Ureter (tissue), 1 donor: ENCODE data around the gene RESF1. TPM values are rescaled to one million over a fixed set of nuclear protein-coding genes. Genes with fewer than 3 reads are reported as not detected.
A peak's percentile ranks its signal among the peaks of the same experiment; 100 is the strongest.

Source experiments
- DNase-seq: peaks from one replicate; pipeline ENCODE4 v3.0.0-alpha.2; 2020; ENCODE audit warnings: low spot score
- total RNA-seq: library from RNA; stranded (reverse); gene quantifications from one replicate; pipeline ENCODE4 v1.2.4, GENCODE V29; 2023
- donor health status: DM: yes; HTN: yes; CAD: no.

RESF1 gene
- total RNA-seq, 1 donor from 2014 or later: 68.1 TPM

DNA sequence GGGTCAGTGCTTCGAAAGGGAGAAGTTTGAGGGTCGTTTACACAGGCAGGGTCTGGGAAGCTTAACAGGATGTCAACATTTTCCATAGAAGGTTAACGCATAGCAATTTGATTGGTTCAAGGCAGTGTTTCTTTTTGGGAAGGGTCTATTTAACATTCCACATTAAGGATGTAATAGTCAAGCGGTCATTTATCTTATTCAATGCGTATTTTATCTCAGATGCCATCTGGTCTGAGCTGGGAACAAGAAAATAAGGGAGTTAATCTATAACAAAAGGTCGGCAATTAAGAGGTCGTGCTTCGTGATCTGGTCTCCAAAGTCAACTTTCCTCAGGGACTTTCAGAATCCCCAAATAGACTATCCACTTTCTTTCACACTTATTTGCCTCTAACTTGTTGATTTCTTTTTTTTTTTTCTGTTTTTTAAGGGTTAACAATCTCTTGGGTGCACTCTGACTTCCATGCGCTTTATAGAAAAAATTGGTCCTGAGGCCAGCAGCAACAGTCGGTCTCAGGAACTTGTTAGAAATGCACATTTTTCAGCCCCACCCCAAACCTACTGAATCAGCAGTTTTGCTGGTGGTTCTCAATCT lies 550 bp upstream of the RESF1 start:
- no peak for DNase-seq

- peak; percentile 73 for DNase-seq
These were observed 631 bp downstream of the RESF1 start for GRCh38 chr12:31959701-31960391.

DNA sequence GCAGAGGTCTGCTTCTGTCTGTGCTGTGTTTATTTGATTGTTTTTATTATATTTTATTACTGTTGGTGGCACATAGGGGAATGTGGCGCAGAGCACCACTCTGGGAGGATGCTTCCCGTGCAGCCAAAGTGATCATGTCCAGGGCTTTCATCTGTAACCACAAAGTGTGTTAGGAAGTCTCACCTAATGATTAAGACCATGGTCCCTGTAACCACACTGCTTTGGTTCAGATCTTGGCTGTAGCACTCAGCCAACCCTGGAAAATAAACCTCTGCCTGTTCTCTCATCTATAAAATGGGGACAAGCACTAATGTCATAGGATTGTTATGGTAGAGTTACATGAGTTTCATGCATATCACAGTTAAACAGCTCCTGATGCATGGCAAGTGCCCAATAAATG lies 1.9 kb downstream of the RESF1 start:
- DNase-seq: no peak

GRCh38 chr12:31962076-31962475 lies 2.9 kb downstream of the RESF1 start:
- no peak for DNase-seq

DNA sequence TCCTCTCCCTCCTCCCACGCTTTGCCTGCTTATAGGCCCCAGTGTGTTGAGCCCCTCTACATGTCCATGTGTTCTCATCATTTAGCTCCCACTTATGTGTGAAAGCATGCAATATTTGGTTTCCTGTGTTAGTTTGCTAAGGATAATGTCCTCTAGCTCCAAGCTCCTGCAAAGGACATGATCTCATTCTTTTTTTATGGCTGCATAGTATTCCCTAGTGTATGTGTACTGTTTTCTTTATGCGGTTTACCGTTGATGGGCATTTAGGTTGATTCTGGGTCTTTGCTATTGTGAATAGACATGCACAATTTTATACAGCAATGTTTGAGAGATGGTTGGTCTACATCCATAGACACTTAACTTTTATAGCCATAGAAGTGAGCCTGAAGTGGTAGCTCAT lies 5.1 kb downstream of the RESF1 start:
- DNase-seq: no peak

DNA sequence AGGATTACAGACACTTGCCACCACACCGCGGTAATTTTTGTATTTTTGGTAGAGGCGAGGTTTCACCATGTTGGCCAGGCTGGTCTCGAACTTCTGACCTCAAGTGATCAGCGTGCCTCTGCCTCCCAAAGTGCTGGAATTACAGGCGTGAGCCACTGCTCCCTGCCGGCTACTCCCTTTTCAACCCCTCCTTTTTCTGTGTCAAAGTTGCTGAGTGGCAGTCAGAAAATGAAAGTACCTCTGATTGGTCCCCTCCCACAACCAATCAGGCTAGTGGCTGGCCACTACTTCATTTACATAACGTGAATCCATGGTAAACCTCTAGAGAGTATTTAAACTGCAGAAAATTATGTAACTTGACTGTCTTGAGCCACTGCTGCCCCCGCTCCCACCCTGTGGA lies 5.9 kb downstream of the RESF1 start:
- DNase-seq: no peak

DNA sequence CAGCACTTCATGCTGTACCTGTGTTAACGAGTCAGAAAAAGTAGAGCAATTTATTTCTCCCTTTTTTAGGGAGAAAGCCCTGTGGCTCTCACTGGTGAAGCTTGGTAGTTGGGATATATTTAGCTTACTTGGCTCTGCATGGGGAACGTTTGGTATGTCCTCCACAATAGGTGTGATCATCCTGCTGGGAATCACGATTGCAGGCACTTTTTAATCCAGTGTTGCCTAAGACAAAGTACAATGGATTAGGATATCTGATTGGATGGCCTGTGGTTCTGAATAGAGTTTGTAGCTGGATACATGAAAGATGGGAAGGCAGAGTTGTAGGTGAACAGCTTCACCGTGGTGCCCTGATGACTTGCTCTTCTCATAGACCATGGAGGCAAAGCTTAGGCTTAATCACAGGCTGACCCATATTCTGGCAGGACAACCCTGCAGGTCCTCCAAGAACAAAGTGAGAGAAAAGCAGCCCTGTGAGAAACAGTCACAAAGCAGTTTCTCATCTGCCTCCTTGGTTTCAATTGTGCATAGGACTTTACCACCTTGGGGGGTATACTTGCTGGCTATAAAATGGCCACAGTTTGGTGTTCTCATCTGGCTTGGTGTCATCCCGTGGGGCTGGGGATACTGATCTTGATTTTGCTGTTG lies 7.5 kb downstream of the RESF1 start:
- DNase-seq: no peak

DNA sequence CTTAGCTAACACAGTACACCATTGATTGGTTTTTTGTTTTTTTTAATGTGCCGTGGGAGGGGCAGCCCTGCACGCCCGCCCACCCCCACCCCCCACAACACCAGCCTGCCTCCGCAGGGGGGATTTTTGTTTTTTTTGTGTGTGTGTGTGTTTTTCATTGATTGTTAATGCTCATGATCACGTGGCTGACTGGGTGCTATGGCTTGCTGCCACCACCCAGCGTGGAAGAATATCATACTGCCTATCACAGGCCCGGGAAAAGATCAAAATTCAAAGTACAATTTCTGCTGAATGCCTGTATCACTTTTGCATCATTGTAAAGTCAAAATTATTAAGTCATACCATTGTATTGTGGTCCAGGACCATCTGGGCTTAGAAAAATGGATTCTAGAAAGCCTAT lies 8.3 kb downstream of the RESF1 start:
- DNase-seq: no peak

DNA sequence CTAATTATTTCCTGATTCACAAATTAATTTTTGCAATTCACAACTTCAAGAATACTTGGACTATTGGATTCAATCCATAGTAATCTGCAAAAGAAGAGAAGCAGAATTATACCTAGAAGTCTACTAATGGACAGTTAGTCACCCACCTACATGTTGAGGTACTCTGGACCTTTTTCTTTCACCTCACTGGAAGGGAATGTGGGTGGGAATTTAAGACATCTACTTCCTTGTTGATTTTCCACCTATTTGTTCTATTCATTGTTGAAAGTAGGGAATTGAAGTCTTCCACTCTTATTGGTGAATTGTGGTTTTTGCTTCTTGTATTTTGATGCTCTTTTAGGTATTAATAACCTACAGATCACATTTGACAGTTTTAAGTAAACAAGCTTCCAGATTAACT lies 11.0 kb downstream of the RESF1 start:
- DNase-seq: no peak

DNA sequence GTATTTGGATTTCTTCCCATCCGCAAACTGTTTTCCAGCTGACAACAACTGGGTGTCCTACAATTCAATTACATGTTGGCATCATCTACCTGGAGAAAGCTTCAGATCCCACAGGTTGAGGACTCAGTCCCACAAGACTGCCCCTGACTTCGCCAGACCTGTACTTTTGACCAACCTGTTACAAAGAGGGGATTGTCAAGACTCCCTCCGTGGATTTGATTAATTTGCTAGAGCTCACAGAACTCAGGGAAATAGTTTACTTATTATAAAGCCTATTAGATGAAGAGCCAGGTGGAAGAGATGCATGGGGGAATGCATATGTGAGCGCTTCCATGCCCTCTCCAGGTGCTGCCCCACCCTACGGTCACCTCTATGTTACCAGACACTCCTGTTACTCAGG lies 14.6 kb downstream of the RESF1 start:
- DNase-seq: no peak

DNA sequence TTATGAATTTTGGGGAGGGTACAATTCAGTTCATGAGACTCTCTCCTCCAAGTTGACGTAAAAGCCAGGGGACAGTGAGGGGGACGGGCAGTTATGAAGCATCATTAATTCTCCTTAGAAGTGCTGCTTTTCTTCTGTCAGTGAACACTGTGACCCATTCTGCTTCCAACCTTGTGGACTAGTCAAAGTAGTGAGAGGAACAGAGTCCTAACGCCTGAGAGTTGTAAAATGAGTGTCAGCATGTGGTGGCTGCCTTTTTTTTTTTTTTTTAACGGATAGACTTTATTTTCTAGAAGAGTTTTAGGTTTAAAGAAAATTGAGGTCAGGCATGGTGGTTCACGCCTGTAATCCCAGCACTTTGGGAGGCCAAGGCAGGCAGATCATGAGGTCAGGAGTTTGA lies 15.5 kb downstream of the RESF1 start:
- no peak for DNase-seq

- no peak for DNase-seq
These were observed 25.8 kb downstream of the RESF1 start for GRCh38 chr12:31984806-31985591.

DNA sequence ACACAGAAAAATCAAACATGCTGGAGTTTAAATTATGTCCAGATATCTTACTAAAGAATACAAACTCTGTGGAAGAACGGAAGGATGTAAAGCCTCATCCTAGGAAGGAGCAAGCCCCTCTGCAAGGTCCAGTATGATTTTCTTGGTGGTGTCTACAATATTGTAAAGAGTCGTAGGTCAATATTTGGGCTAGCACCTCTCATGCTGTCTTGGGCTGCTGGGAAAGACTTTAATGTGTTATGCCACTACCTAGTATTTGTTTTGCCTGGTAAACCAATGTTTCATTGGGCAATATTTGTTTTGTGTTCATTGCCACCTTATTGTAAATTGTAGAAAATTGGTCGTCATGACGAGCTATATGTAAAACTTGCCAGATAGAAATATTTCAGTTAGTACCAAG lies 26.6 kb downstream of the RESF1 start:
- no peak for DNase-seq

- DNase-seq: no peak
These were observed 30.6 kb downstream of the RESF1 start for GRCh38 chr12:31989571-31990362.

DNA sequence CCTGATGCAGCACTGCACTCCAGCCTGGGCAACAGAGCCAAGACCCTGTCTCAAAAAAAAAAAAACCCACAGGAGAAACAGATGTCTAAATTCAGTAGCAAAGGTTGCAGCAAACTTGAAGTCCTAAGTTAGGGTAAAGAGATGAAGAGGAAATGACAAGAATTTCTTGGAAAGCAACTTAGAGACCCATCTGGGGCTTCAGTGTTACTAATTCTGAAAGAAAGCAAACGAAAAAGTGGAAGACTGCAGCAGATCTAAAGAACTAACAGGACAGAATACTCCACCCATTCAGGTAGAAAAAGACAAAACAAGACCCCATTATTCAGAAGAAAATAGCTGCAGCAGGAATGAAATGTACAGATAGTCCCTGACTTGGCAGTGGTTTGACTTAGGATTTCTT lies 31.9 kb downstream of the RESF1 start:
- DNase-seq: no peak

- no peak for DNase-seq
These were observed 32.6 kb downstream of the RESF1 start for GRCh38 chr12:31991815-31992214.

DNA sequence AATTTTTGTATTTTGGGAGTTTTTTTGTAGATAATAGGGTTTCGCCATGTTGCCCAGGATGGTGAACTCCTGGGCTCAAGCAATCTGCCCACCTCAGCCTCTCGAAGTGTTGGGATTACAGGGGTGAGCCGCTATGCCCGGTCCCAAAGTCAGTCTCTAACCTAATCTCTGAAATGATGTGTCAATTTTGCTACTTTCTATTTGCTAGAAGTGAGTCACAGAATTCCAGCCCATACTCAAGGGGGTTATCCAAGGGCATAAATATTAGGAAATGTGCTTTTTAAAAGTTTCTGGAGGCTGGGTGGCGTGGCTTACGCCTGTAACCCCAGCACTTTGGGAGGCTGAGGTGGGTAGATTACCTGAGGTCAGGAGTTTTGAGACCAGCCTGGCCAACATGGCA lies 40.5 kb downstream of the RESF1 start:
- DNase-seq: no peak

- no peak for DNase-seq
These were observed 41.3 kb downstream of the RESF1 start for GRCh38 chr12:32000373-32001005.

DNA sequence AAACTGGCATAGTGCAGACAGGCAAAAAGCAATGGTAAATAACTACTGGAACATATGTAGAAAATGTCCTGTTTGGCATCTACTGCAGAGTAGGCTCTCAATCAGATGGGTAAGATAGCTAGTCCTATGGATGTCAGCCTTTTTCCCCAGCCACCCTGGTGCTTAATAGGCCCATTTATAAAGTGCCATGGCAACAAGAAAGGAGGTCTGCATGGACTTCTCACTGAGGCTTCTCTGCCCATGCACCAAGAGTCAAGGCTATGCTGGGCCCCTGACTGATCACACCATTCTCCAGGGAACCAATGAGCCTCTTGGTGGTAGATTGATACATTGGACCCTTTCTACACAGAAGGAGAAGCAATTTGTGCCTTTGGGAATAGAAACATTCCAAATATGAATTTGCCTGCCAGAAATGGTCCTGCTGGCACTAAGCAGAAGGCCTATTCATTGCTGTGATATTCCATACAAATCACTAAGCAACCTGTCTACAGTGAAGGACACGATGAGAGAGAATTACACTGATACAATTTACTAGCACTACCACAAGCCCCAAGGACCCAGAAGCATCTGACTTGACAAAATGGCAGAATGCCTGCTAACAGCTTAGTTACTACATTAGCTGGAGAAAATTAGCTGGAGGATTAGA lies 43.8 kb downstream of the RESF1 start:
- no peak for DNase-seq

DNA sequence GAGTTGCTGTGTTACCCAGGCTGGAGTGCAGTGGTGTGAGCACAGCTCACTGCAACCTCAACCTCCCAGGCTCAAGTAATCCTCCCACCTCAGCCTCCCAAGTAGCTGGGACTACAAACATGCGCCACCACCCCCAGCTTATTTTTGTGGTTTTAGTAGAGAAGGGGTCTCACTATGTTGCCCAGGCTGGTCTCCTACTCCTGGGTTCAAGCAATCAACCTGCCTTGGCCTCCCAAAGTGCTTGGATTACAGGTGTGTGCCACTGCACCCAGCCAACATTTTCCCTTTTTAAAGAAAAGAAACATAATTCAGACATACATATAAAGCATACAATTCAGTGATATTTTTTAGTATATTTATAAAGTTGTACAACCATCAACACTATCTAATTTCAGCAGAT lies 44.4 kb downstream of the RESF1 start:
- no peak for DNase-seq
